GM10847 (cell line): ENCODE data around the gene HSPB1.

Experiments
- POLR2A ChIP-seq: IDR thresholded peaks from 2 replicates; pipeline ENCODE4 v1.6.1; 2011; ENCODE audit not compliant: insufficient read length; ENCODE audit errors: extremely low read depth

The HSPB1 gene

GRCh38 chr7:76338298-76339084 lies 36.0 kb downstream of the HSPB1 start:
- TF ChIP-seq POLR2A: no peak

- TF ChIP-seq POLR2A: no peak
Measured at GRCh38 chr7:76340617-76341131, 38.2 kb downstream of the HSPB1 start.

- no peak for TF ChIP-seq POLR2A
Measured at GRCh38 chr7:76342222-76342621, 39.7 kb downstream of the HSPB1 start.

- no peak for TF ChIP-seq POLR2A
Measured at GRCh38 chr7:76343294-76343930, 40.9 kb downstream of the HSPB1 start.

- TF ChIP-seq POLR2A: no peak
Measured at GRCh38 chr7:76343931-76344321, 41.5 kb downstream of the HSPB1 start.

- TF ChIP-seq POLR2A: no peak
Measured at GRCh38 chr7:76346097-76346496, 43.6 kb downstream of the HSPB1 start.

GRCh38 chr7:76346778-76347177 lies 44.3 kb downstream of the HSPB1 start:
- TF ChIP-seq POLR2A: no peak

- no peak for TF ChIP-seq POLR2A
Measured at GRCh38 chr7:76347710-76348109, 45.2 kb downstream of the HSPB1 start.

GRCh38 chr7:76349313-76349885 lies 46.9 kb downstream of the HSPB1 start:
- no peak for TF ChIP-seq POLR2A

GRCh38 chr7:76351372-76351771 lies 48.9 kb downstream of the HSPB1 start:
- no peak for TF ChIP-seq POLR2A

GRCh38 chr7:76352193-76352592 lies 49.7 kb downstream of the HSPB1 start:
- no peak for TF ChIP-seq POLR2A

- no peak for TF ChIP-seq POLR2A
Measured at GRCh38 chr7:76353744-76354143, 51.3 kb downstream of the HSPB1 start.
